Measurements from ENCODE around the gene HIVEP3. TPM values are rescaled to one million over a fixed set of nuclear protein-coding genes. Genes with fewer than 3 reads are reported as not detected.

The HIVEP3 gene
- total RNA-seq, 4 donors from 2014 or later: 4.6 to 8.3 (median 6.5) TPM

- H3K27me3 ChIP-seq: no peaks in the 10 kb centered on the region
- no peak overlapping the region for H3K27ac ChIP-seq
- no peaks in the 10 kb centered on the region for H3K4me1 ChIP-seq
- H3K4me3 ChIP-seq: no peak overlapping the region
- no peaks in the 10 kb centered on the region for H3K36me3 ChIP-seq
- no peaks in the 10 kb centered on the region for H3K9me3 ChIP-seq
- DNase-seq: peak in 1 of 3 donors; percentile 34
- TF ChIP-seq, protein P1, sequence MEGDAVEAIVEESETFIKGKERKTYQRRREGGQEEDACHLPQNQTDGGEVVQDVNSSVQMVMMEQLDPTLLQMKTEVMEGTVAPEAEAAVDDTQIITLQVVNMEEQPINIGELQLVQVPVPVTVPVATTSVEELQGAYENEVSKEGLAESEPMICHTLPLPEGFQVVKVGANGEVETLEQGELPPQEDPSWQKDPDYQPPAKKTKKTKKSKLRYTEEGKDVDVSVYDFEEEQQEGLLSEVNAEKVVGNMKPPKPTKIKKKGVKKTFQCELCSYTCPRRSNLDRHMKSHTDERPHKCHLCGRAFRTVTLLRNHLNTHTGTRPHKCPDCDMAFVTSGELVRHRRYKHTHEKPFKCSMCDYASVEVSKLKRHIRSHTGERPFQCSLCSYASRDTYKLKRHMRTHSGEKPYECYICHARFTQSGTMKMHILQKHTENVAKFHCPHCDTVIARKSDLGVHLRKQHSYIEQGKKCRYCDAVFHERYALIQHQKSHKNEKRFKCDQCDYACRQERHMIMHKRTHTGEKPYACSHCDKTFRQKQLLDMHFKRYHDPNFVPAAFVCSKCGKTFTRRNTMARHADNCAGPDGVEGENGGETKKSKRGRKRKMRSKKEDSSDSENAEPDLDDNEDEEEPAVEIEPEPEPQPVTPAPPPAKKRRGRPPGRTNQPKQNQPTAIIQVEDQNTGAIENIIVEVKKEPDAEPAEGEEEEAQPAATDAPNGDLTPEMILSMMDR (IDR thresholded peaks at IDR 0.05): no peak
- TF ChIP-seq POLR2A (IDR thresholded peaks at IDR 0.05): no peak
Observed at GRCh38 chr1:41529621-41530395, 388.9 kb downstream of the HIVEP3 start.

DNA sequence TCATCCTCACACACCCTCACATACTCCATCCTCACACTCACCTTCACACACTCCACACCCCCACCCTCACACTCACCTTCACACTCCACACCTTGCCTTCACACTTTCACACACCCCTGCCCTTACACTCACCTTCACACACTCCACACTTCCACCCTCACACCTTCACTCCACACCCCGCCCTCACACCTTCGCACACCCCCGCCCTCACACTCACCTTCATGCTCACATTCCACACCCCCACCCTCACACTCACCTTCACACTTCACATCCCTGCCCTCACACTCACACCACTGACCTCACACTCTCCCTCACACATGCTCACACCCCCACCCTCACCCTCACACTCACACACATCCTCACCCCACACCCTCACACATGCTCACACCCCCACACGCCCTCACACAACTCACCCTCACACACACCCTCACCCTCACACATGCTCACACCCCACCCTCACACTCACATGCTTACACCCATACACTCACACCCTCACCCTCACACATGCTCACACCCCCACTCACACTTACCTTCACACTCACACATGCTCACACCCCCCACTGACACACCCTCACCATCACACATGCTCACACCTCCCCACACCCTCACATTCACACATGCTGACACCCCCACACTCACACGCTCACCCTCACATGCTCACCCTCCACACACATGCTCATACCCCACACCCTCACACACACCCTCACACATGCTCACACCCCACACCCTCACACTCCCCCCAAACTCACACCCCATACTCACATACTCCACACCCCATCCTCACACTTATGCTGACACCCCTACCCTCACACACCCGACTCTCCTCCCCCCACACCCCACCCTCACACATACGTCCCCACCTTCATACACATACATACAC lies 389.8 kb downstream of the HIVEP3 start:
- H3K36me3 ChIP-seq: no peaks in the 10 kb centered on the region
- no peaks in the 10 kb centered on the region for H3K4me1 ChIP-seq
- no peak overlapping the region for H3K4me3 ChIP-seq
- H3K27ac ChIP-seq: no peak overlapping the region
- no peaks in the 10 kb centered on the region for H3K9me3 ChIP-seq
- TF ChIP-seq POLR2A (IDR thresholded peaks at IDR 0.05): no peak
- TF ChIP-seq, protein P1 (IDR thresholded peaks at IDR 0.05): no peak
- DNase-seq: peak in 1 of 3 donors; percentile 7
- H3K27me3 ChIP-seq: no peaks in the 10 kb centered on the region

GRCh38 chr1:41528106-41528505 lies 390.6 kb downstream of the HIVEP3 start:
- Histone ChIP-seq H3K9me3 (no peaks in the 10 kb centered on the region), H3K4me3 (no peak overlapping the region), H3K36me3 (no peaks in the 10 kb centered on the region), H3K4me1 (no peaks in the 10 kb centered on the region), H3K27ac (no peak overlapping the region), H3K27me3 (no peaks in the 10 kb centered on the region)
- no peak for DNase-seq
- TF ChIP-seq, protein P1 (IDR thresholded peaks at IDR 0.05): no peak

GRCh38 chr1:41526956-41527561 lies 391.7 kb downstream of the HIVEP3 start:
- no peak for TF ChIP-seq POLR2A (IDR thresholded peaks at IDR 0.05)
- TF ChIP-seq, protein P1 (IDR thresholded peaks at IDR 0.05): no peak
- Histone ChIP-seq H3K27ac (no peak overlapping the region), H3K27me3 (no peaks in the 10 kb centered on the region), H3K4me1 (no peaks in the 10 kb centered on the region), H3K36me3 (no peaks in the 10 kb centered on the region), H3K9me3 (no peaks in the 10 kb centered on the region), H3K4me3 (no peak overlapping the region)
- no peak for DNase-seq

DNA sequence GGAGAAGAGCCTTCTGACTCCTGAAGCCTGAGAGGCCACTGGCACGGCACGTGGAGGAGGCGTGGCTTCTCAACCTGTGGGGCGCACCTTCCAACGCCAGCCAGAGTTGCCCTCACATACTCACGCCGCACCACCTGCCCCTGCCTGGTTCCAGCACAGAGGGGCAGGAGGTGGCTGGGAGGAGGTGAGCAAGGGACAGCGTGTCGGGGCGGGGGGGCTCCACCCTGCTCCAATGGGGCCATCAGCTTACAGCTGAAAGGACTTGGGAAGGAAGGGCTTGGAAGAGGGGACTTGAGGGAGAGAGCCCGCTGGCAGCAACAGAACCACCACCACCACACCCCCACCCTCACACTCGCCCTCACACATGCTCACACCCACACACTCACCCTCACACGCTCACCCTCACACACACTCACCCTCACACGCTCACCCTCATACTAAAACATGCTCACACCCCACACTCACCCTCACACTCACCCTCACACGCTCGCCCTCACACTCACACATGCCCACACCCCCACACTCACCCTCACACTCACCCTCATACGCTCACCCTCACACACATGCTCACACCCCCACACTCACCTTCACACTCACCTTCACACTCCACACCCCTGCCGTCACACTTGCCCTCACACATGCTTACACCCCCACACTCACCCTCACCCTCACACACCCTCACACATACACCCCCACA lies 392.7 kb downstream of the HIVEP3 start:
- no peak for DNase-seq
- Histone ChIP-seq H3K4me1 (no peaks in the 10 kb centered on the region), H3K27ac (no peak overlapping the region)

More for the DNA sequence above, 392.7 kb downstream of the HIVEP3 start:
- TF ChIP-seq, protein P1 (IDR thresholded peaks at IDR 0.05): no peak
- TF ChIP-seq POLR2A (IDR thresholded peaks at IDR 0.05): no peak
- Histone ChIP-seq H3K9me3 (no peaks in the 10 kb centered on the region), H3K27me3 (no peaks in the 10 kb centered on the region), H3K36me3 (no peaks in the 10 kb centered on the region), H3K4me3 (no peak overlapping the region)
